ENCODE data around the gene ABCA3.

Gene ABCA3

DNA sequence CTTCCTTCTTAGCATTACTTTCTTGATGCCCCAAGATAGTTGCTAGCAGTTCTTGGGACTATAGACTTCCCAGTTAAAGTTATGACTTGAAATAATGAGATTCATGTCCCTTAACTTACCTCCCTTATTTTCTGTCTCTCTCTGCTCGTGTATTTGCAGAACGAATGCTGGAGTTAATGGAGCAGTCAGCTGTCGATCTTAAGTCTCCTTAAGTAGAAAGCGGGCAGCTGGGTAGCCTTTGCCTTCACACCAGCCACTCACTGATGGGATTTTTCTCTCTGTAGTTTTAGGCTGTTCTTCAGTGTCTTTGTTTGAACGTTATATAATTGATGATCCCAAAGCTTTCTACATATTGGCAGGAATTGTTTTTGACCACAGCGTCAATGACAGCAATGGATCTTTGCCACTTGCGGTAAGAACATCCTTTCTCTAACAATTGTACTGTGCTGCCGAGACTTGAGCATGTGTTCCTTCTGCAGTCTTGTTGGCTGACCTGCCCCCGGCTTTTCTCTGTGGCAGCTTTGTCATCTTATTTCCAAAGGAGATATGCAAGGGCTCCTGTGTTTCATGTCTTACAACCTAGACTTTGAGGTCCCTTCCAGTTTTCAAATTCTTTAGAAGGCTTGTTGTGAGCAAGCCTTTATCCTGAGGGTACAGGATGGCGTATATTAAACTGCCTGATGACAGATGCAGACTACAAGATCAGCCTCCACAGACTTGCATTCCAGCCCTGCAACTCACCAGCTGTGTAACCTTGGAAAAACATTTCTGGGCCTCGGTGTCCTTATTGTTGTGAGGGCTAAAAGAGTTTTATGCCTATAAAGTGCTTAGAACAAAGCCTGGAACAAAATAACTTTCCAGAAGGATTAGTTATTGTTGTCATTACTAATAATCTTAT, 25.1 kb upstream of the ABCA3 start:
- no peak overlapping the region for H3K4me3 ChIP-seq (ENCODE audit: low read depth, low read length)
- TF ChIP-seq, protein P1, sequence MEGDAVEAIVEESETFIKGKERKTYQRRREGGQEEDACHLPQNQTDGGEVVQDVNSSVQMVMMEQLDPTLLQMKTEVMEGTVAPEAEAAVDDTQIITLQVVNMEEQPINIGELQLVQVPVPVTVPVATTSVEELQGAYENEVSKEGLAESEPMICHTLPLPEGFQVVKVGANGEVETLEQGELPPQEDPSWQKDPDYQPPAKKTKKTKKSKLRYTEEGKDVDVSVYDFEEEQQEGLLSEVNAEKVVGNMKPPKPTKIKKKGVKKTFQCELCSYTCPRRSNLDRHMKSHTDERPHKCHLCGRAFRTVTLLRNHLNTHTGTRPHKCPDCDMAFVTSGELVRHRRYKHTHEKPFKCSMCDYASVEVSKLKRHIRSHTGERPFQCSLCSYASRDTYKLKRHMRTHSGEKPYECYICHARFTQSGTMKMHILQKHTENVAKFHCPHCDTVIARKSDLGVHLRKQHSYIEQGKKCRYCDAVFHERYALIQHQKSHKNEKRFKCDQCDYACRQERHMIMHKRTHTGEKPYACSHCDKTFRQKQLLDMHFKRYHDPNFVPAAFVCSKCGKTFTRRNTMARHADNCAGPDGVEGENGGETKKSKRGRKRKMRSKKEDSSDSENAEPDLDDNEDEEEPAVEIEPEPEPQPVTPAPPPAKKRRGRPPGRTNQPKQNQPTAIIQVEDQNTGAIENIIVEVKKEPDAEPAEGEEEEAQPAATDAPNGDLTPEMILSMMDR (IDR thresholded peaks at IDR 0.05; ENCODE audit: low read depth, low read length): no peak

DNA sequence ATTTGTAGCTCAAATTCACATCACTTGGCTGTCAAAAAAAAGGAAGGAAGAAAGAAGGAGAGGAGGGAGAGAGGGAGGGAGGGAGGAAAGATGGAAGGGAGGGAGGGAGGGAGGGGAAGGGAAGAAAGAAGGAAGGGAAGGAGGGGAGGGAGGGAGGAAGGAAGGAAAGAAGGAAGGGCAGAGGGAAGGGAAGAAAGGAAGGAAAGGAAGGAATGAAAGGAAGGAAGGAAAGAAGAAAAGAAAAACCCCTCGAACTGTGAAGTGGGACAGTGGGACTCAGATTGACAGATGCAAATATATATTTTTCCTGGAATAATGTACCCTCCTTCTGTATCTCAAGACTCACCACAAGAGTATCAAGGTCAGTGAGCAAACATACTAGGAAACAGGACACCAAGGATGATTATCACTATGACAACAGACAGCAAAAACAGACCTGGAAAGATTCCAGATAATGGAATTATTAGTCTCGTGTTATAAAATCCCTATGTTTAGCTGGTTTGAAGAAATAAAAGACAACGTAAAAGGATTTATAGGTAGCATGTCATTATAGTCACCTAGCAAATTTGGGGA, 24.2 kb upstream of the ABCA3 start:
- no peak overlapping the region for H3K4me3 ChIP-seq (ENCODE audit: low read depth, low read length)
- TF ChIP-seq, protein P1 (IDR thresholded peaks at IDR 0.05; ENCODE audit: low read depth, low read length): no peak

DNA sequence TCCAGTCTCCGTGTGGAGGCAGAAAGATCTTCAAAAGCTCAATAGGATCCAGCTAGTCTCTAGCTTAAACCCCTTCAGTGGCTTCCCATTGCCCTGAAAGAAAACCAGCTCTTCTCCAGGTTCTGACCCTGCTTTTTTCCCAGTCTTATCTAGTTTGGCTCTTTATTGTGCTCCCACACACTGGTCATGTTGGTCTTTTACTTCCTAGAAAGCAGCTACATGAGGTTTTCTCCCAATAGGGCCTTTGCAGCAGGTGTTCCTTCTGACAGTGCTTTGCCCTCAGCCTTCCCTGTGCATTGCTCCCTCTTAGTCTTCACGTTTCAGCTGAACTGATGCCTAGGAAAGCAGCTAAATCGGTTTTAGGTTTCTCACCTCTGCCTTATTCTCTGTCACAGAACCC, 21.7 kb upstream of the ABCA3 start:
- no peak overlapping the region for H3K4me3 ChIP-seq (ENCODE audit: low read depth, low read length)
- TF ChIP-seq, protein P1 (IDR thresholded peaks at IDR 0.05; ENCODE audit: low read depth, low read length): no peak

DNA sequence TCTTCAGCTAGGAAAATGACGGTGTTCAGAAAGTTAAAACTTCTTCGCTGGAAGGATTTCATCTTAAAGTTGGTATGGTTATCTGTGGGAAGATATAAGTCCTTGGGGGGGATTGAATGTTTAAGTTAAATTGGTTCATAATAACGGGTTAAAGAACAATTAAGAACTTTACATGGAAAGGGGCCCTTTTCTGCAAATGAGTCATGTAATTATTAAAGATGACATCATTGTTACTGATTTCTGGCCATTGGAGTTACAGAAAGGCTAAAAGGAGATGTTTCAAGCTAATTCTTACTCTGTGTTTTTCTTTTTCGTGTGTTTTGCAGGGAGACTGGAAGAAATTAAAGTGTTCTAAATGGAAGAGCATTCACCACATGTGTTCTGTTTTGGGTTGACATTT, 20.6 kb upstream of the ABCA3 start:
- H3K4me3 ChIP-seq (ENCODE audit: low read depth, low read length): no peak overlapping the region
- TF ChIP-seq, protein P1 (IDR thresholded peaks at IDR 0.05; ENCODE audit: low read depth, low read length): no peak

DNA sequence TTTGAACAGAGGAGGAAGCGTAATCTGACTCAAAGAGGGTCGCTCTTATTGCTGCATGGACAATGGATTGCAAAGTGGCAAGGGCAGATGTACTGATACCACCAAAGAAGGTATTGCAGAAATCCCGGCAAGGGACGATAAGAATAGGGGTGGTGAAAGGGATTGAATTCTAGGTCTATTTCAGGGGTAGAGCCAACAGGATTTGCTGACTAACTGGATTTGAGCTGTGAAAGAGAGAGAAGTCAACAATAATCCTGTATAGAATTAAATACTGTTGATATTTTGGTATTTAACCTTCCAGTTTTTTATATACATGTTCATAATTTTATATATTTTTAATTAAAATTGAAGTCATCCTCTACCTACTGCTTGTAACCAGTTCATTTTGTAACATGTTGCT, 19.4 kb upstream of the ABCA3 start:
- no peak overlapping the region for H3K4me3 ChIP-seq (ENCODE audit: low read depth, low read length)
- TF ChIP-seq, protein P1 (IDR thresholded peaks at IDR 0.05; ENCODE audit: low read depth, low read length): no peak

DNA sequence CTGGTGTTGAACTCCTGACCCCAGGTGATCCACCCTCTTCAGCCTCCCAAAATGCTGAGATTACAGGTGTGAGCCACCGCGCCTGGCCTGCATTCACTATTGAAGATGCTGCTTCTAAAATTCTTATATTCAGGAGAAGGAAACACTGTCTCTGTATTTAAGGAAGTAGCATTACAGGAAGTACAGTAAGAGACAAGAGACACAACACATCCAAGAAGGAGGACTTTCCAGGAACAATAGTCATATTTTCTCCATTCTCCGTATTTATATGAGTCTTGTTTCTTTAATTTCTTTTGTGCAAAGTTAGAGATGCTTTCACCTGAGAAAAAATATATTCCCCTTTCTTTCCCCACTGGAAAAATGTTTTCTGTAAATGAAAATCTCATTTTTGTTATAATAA, 18.3 kb upstream of the ABCA3 start:
- no peak overlapping the region for H3K4me3 ChIP-seq (ENCODE audit: low read depth, low read length)
- TF ChIP-seq, protein P1 (IDR thresholded peaks at IDR 0.05; ENCODE audit: low read depth, low read length): no peak

DNA sequence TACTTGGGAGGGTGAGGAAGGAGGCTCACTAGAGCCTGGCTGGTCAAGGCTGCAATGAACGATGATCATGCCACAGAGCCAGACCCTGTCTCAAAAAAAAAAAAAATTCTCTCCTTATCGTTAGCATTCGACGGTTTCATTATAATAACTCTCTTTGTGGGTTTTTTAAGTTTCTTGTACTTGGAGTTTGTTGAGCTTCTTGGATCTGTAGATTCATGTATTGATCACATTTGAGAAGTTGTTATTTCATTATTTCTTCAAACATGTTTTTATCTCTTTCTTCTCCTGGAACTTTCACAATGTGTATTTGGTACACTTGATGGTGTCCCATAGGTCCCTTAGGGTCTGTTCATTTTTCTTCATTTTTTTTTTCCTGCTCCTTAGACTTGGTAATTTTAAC, 16.8 kb upstream of the ABCA3 start:
- TF ChIP-seq, protein P1 (IDR thresholded peaks at IDR 0.05; ENCODE audit: low read depth, low read length): no peak
- H3K4me3 ChIP-seq (ENCODE audit: low read depth, low read length): no peak overlapping the region

Data from WI38 (cell line).